Brain microvascular endothelial cell (primary cell): ENCODE results near the gene LRRC74A.

Source experiments
- DNase-seq: peaks from one replicate; pipeline ENCODE4 v3.0.0-alpha.2; 2020
- H3K27ac ChIP-seq: fragments of 250-450 bp; sonication (Bioruptor Pico); 2 replicates; pipeline ENCODE4 v1.5.1; 2020; ENCODE audit warnings: mild to moderate bottlenecking, moderate library complexity
- H3K27me3 ChIP-seq: fragments of 250-450 bp; sonication (Bioruptor Pico); replicated peaks from 2 replicates; pipeline ENCODE4 v1.5.1; 2020; ENCODE audit warnings: mild to moderate bottlenecking
- H3K36me3 ChIP-seq: fragments of 250-450 bp; sonication (Bioruptor Pico); replicated peaks from 2 replicates; pipeline ENCODE4 v1.5.1; 2020; ENCODE audit warnings: mild to moderate bottlenecking
- H3K4me3 ChIP-seq: 2 replicates; pipeline ENCODE4 v1.5.1; 2011; ENCODE audit warnings: low read depth, mild to moderate bottlenecking, control low read depth, low read length, moderate library complexity
- in situ Hi-C: cut with HindIII; loops from 2 replicates; pipeline ENCODE4 v1.10.0; 2017; ENCODE audit warnings: low sequenced_read_pairs, low pct_ligation_motif_present
- TF ChIP-seq, protein P1 (sequence below): IDR thresholded peaks from 2 replicates; pipeline ENCODE4 v1.5.1; 2011; ENCODE audit warnings: low read depth, mild to moderate bottlenecking, moderate library complexity, low read length, control low read depth, inconsistent platforms; ENCODE audit errors: missing control alignments

Gene LRRC74A

DNA sequence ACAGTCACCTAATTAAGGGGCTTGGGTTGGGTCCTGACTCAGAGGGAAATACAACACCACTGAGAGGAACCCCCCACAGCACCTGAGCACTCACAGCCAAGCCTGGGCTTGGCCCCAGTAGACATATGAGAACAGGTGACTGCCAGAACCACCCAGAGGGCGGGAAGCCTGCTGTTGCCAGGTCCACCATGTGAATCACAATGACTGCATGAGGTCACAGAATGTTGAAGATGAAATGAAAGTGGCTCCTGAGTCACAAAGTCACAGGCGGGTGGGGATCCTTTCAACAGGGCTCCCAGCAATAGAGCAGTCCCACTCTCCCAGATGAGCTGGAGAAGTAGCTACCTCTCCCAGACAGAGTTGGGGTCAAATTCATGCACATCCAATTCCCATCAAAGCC is at the start of gene LRRC74A:
TSS of gene LRRC74A (plus strand) at position 287 of the 400 bp plus-strand sequence. CDS start 290 bp downstream, outside the sequence.
- Histone ChIP-seq H3K27me3 (no peaks in the 10 kb centered on the region), H3K4me3 (no peak within 1 kb of the TSS), H3K27ac (no peak within 1 kb of the TSS), H3K36me3 (no peaks in the 10 kb centered on the region)
- no peak for DNase-seq
- TF ChIP-seq, protein P1, sequence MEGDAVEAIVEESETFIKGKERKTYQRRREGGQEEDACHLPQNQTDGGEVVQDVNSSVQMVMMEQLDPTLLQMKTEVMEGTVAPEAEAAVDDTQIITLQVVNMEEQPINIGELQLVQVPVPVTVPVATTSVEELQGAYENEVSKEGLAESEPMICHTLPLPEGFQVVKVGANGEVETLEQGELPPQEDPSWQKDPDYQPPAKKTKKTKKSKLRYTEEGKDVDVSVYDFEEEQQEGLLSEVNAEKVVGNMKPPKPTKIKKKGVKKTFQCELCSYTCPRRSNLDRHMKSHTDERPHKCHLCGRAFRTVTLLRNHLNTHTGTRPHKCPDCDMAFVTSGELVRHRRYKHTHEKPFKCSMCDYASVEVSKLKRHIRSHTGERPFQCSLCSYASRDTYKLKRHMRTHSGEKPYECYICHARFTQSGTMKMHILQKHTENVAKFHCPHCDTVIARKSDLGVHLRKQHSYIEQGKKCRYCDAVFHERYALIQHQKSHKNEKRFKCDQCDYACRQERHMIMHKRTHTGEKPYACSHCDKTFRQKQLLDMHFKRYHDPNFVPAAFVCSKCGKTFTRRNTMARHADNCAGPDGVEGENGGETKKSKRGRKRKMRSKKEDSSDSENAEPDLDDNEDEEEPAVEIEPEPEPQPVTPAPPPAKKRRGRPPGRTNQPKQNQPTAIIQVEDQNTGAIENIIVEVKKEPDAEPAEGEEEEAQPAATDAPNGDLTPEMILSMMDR, result no peak
- in situ Hi-C loops, result no loop called here

- in situ Hi-C loops, result no loop called here
Observed at GRCh38 chr14:76776428-76777251, 49.6 kb upstream of the LRRC74A start.

GRCh38 chr14:76777721-76778120 is 48.5 kb upstream of the LRRC74A start:
- Histone ChIP-seq H3K27me3 (no peaks in the 10 kb centered on the region), H3K27ac (no peak overlapping the region), H3K36me3 (no peaks in the 10 kb centered on the region), H3K4me3 (no peak overlapping the region)
- no peak for DNase-seq
- TF ChIP-seq, protein P1, result no peak
- in situ Hi-C loops, result no loop called here

More at GRCh38 chr14:76776428-76777251, 49.6 kb upstream of the LRRC74A start:
- no peaks in the 10 kb centered on the region for H3K27me3 ChIP-seq
- H3K36me3 ChIP-seq, result no peaks in the 10 kb centered on the region
- H3K27ac ChIP-seq, result no peak overlapping the region
- no peak for DNase-seq
- no peak overlapping the region for H3K4me3 ChIP-seq
- TF ChIP-seq, protein P1, result peak; percentile 33

- in situ Hi-C loops, result no loop called here
Observed at GRCh38 chr14:76778546-76779215, 47.5 kb upstream of the LRRC74A start.

GRCh38 chr14:76779221-76780057 is 46.8 kb upstream of the LRRC74A start:
- in situ Hi-C loops, result no loop called here
- Histone ChIP-seq H3K4me3 (no peak overlapping the region), H3K27me3 (no peaks in the 10 kb centered on the region), H3K36me3 (no peaks in the 10 kb centered on the region), H3K27ac (no peak overlapping the region)
- no peak for DNase-seq
- TF ChIP-seq, protein P1, result no peak

More at GRCh38 chr14:76778546-76779215, 47.5 kb upstream of the LRRC74A start:
- no peak overlapping the region for H3K27ac ChIP-seq
- H3K27me3 ChIP-seq, result no peaks in the 10 kb centered on the region
- TF ChIP-seq, protein P1, result no peak
- DNase-seq, result no peak
- no peaks in the 10 kb centered on the region for H3K36me3 ChIP-seq
- H3K4me3 ChIP-seq, result no peak overlapping the region
